HG03442 (cell line): ENCODE measurements around the gene TLCD4.
"Not testable (repeated sequence)": the region's sequence is repeated elsewhere in the genome, so short reads cannot be mapped to it uniquely, and the experiment has no call there.

ENCODE experiments used
- ATAC-seq: cut with Tn5 transposase; IDR thresholded peaks from one replicate; pipeline ENCODE4 v1.9.1; 2021; ENCODE audit warnings: mild to moderate bottlenecking, moderate library complexity; ENCODE audit not compliant: unreplicated experiment

TLCD4 gene, protein sequence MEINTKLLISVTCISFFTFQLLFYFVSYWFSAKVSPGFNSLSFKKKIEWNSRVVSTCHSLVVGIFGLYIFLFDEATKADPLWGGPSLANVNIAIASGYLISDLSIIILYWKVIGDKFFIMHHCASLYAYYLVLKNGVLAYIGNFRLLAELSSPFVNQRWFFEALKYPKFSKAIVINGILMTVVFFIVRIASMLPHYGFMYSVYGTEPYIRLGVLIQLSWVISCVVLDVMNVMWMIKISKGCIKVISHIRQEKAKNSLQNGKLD

GRCh38 chr1:95117207-95118066 is at the start of gene TLCD4:
TSS of gene TLCD4 (plus strand) at chr1:95117355. CDS start at chr1:95143902, 26,547 bp downstream.
- peak; percentile 37 for ATAC-seq

DNA sequence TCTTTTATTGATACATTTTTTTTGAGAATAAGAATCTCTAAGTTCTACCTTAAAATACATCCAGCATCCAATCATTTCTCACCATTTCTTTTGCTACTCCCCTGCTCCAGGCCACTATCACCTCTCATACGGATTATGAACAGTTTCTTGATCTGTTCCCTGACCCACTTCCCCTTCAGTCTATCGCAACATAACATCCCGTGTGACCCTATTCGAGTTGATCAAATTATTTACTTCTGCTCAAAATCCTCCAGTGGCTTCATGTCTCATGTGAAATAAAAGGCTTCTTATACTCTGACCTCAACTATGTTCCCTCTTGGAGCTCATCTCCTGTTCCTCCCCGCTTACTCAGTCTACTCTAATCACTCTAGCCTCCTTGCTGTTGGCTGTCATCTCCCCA is 49.6 kb upstream of the TLCD4 start:
- ATAC-seq, result no peak

DNA sequence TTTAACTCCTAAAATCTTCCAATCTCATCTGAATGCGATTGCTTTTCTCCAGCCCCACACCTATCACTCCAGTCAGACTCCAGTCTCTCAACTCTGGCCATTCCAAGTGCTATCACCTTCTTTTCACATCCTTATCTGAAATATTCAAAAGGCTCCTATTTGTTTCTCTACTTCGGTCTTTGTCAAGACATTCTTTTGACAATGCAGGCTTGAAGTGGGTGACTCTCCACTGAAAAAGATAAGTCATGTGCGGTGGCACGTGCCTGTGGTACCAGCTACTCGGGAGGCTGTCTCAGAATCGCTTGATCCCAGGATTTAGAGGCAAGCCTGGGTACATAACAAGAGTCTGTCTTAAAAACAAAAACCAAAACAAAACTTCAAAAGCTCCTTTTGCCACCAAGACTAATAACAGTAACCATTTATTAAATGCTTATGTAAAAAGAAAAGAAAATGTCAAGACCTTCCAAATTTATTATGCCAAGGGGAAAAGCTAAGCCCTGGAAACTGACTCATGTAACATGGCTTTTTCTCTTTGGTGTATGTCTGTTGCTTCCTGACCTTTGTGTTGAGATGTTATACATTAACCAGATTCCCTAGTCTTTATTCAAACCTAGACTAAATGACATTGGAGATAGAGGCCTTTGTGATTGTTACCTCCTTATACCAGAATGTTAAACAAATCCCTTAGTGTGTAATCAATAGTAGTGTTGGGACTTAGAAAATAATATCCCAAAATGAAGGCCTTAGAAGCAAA is 48.0 kb upstream of the TLCD4 start:
- ATAC-seq, result no peak

- no peak for ATAC-seq
Measured at GRCh38 chr1:95069710-95070093, 47.5 kb upstream of the TLCD4 start.

DNA sequence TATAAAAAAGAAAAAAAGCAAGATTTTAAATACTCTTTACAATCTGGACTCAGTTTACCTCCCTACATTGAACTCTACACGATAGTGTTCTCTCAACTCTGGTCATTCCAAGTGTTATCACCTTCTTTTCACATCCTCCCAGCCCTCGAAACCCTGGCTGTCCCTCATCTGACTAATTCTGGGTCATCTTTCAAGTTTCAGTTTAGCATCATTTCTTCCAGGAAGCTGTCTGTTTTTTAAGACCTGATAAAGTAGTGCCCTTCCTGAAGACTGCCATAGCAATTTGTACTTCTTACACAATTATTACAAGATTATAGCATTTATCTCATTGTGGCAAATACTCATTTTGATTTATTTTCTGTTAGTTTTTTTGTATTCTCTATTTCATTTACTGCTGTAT is 45.6 kb upstream of the TLCD4 start:
- ATAC-seq, result no peak

GRCh38 chr1:95072117-95072516 is 45.0 kb upstream of the TLCD4 start:
- ATAC-seq, result no peak

DNA sequence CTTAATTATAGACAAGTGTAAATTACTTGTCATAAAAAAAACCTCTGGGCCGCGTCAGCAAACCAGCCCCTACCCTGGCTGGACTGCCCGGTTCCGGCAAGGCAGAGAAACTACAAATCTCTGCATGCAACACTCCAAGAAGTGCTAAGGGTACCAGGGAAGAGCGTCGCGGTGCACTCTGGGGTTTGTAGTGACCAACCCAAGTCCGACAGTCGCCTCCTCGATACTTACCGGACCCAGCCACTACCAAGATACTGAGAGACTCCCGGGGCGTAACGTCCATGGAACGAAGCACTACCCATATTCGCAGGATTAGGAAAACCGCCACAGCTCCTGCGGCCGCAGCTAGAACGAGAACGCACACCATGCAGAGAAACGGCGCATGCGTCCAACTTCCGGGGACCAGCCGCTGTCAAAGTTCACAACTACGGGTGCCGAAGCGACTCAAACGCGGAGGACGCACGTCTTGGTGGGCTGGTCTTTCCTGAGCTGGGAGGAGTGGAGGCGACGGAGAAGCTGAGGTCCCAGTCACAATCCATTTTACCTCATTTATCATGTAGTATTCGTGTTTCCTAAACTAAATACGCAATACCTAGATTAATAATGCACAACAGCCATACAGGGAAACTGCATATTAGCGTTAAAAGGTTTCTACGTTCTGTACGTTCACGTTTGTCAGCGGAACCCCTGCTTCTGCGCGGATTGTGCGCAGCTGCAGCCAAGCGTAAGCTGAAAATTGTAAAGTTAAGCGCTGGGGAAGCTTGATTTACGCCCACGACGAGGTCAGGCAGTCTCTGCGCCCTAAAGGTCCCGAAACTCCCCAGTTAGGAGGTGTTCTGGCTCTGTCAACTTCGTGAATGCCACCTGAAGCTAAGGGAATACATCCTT is 44.4 kb upstream of the TLCD4 start, which contains the start of gene ALG14:
TSS of gene ALG14 (minus strand) at position 420 of the 888 bp plus-strand sequence. CDS start at position 367, 53 bp downstream.
- peak; percentile 97 for ATAC-seq

DNA sequence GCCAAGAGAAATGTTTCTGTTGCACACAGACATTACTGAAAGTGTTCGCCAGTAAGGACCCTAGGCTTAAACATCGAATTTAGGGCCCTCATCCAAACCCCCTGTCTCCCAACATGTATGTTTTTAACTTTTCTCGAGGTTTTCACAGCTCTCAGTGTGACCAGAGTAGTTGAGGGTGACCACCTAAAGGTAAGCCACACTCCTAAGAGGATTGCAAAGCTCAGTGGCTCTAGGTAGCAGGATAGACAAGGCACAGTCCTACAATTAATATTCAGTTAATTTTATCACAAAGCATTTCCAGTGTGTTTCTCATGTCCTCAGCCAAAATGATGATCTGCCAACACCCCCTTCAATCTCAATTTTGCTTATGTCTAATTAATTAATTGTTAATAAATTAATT is 43.7 kb upstream of the TLCD4 start:
- no peak for ATAC-seq

DNA sequence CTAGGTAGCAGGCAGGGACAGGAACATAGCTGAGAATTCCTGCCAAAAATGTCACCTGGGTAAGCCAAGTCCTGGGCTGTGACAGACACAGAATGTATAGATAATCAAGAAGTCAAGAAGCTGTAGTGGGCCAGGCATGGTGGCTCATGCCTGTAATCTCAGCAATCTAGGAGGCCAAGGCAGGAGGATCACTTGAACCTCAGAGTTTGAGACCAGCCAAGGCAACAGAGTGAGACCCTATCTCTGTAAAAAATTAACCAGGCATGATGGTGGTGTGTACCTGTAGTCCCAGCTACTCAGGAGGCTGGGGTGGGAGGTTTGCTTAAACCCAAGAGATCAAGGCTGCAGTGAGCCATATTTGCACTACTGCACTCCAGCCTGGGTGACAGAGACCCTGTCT is 41.1 kb upstream of the TLCD4 start:
- ATAC-seq, result no peak

DNA sequence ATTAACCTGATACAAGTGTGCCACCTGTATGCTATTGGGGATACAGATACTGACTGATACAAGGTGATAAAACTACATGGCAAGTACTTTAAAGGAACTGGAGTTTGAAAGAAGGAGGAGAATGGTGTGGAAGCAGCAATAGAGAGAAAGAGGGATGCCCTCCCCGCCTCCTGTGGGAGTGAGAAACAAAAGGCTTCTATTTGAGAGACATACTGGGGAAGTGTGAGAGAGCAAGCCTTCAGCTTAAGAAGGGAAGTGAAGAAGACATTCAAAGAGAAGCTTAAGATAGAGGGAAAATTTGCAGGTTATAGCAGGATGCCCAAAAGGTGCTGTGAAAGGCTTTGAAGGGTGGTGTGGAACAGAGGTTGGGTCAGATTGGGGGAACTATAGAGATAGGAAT is 36.7 kb upstream of the TLCD4 start:
- ATAC-seq, result no peak

DNA sequence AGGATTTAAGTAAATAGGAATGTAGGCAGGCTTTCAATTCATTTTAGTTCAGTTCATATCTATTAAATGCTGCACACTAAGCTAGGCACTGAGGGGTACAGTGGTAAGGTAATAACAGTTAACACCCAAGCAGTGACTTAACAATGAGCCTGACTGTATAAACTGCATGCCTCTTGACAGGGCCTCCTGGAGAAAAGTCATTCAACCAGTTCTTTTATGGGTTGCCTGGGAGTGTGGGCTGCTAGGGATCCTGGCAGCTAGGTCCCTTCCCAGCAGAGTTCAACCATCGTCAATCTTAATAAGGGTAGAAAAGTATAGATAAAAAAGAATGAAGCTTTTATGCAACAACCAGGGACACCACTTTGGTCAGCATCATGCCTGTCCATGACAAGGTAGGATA is 36.3 kb upstream of the TLCD4 start:
- ATAC-seq, result no peak

DNA sequence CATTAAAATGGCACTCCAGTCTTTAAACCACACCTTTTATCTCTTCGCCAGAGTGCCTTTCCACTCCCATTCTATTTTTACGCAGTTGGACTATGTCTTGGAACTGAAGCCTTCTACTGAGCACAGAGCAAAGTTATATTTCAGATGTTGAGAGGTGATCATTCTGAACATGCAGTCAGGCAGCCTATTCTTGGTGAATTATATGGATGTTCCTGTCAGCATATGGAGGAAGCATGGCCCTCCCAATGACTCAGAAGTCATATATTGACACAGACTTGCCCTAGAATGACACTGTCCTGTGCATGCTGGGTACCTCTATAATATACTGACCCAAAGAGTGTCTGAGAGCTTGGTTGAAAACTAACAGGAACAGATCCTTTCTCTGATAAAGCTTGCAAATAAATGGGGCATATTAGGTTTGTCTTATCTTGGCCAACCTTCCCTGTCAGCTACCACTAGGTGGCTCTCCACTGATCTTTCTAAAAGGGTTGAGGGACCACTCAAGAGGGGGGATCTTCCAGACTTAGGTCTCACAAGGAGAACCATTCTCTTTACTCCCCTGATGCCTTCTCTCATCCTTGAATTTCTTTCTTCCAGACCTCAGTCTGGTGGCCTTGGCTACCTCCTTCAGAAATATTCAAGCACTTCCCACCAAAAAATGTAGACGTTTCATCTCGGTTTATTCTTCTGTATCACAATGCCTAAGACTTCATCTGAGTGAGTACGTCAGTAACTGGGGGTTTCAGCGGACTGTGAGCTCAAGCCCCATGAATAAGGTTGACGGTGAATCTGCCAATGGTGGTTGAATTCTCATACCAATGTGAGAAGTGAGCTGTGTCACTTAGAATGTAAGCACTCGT is 32.6 kb upstream of the TLCD4 start:
- peak; percentile 69 for ATAC-seq

GRCh38 chr1:95085376-95085775 is 31.8 kb upstream of the TLCD4 start:
- ATAC-seq, result no peak

DNA sequence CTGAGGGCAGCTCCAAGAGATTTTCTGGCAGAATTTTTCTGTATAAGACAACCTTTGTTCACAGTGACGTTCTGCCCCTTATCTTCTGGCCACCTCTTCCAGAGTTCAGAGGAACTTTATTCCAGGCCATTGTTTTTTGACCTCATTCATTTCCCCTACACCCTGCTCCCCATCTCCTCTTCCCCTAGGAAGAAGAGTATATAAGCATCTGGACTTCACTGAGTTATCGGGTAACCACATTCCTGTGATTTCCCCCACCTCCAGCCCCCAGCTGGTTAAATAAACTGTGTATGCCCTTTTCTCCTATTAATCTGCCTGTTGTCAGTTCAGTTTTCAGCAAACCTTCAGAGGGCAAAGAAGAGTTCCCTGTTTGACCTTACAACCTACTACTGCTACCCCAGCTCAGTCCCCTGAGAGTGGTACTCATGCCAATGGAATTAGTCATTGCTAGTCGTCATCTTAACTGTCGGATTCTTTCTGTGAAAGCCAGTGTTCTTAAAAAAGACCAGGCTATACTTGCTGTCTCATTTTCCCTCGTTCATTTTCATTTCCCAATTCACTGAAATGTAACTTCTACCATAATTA is 30.1 kb upstream of the TLCD4 start:
- peak; percentile 80 for ATAC-seq

DNA sequence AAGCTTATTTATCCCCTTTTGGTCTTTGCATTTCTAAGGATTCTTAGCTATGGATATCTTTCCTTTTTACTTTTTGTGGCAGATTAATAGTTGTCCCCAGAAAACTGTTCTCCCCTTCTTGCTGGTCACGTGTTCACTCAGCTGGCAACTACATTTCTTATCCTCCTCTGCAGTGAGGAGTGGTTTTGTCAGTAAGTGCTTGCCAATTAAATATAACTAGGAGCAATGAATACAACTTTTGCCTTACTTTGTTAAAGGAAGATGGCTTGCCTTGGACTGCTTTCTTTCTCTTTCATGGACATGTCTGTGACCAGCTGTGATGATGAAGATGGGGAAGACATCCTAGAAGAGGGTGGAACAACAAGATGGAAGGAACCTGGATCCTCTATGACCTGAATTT is 28.9 kb upstream of the TLCD4 start:
- ATAC-seq, result no peak

DNA sequence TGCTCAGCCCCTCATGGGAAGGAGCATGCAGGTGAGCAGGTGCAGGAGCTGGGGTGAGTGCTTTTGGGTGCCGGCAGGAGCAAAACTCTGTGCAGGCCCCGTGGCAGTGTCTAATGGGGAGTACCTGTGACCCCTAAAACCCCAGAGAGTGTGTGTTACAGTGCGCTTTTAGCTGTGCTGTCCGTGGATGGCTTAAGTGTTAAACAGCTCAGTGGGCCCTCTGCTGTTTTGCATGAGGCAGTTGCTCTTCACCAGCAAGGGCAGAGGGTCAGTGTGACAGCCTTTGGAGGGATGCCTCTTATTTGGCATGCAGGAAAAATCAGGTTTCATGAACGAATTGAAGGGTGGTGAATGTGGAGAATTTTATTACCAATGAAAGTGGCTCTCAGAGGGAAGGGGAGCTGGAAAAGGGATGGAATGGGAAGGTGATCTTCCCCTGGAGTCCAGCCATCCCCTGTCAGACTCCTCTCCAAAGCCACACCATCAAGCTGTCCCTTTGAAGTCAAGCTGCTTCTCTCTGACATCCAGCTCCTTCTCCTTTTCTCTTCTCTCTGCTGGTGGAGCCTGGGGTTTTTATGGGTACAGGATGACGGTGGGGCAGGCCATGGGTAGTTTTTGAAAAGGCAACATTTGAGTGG is 27.4 kb upstream of the TLCD4 start:
- ATAC-seq, result no peak

DNA sequence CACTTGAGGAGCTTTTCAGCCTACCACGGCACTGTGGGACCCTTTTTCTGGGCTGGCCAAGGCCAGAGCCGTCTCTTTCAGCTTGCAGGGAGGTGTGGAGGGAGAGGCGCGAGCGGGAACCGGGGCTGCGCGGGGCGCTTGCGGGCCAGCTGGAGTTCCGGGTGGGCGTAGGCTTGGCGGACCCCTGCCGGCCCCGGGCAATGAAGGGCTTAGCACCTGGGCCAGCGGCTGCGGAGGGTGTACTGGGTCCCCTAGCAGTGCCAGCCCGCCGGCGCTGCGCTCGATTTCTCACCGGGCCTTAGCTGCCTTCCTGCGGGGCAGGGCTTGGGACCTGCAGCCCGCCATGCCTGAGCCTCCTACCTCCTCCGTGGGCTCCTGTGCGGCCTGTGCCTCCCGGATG is 25.9 kb upstream of the TLCD4 start:
- ATAC-seq, result not testable (repeated sequence)

GRCh38 chr1:95092891-95093290 is 24.3 kb upstream of the TLCD4 start:
- ATAC-seq, result not testable (repeated sequence)

DNA sequence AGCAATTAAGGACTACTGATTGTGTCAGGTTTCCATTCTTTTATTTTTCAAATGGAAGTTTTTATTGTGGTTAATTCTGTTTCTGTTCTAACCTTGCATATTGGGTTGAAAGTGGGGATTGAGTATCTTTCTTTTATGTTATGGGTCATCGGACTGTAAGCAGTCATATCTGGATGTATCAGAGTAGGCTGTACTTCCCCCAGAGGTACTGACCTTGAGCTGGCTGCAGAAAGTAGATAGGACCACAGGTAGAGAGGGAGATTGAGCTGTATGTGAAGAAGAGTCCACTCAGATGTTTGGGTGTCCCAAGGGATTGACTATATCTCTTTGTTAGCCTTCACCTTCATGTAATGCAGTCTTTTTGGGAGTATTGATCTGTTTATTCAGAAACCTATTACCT is 23.9 kb upstream of the TLCD4 start:
- no peak for ATAC-seq
